GM12891 (cell line): ENCODE data around the gene NKAIN4.

Source experiments
- PAX5 ChIP-seq: IDR thresholded peaks from 2 replicates; pipeline ENCODE4 v1.6.1; 2011; ENCODE audit warnings: low read length, moderate library complexity, mild to moderate bottlenecking; ENCODE audit not compliant: insufficient read depth, severe bottlenecking
- POLR2A ChIP-seq: IDR thresholded peaks from 2 replicates; pipeline ENCODE4 v1.6.1; 2011; ENCODE audit warnings: low read depth, low read length, control low read depth
- POLR2AphosphoS5 ChIP-seq: IDR thresholded peaks from 2 replicates; pipeline ENCODE4 v1.6.1; 2011; ENCODE audit warnings: low read depth, low read length, control low read depth
- POU2F2 ChIP-seq: IDR thresholded peaks from 2 replicates; pipeline ENCODE4 v1.6.1; 2011; ENCODE audit warnings: low read depth, mild to moderate bottlenecking, control low read depth, low read length, moderate library complexity
- SPI1 ChIP-seq: IDR thresholded peaks from 2 replicates; pipeline ENCODE4 v1.6.1; 2011; ENCODE audit warnings: low read depth, low read length, control low read depth
- TAF1 ChIP-seq: IDR thresholded peaks from 2 replicates; pipeline ENCODE4 v1.6.1; 2011; ENCODE audit warnings: low read depth, low read length, control low read depth

- TF ChIP-seq POLR2AphosphoS5 = no peak
- no peak for TF ChIP-seq POLR2A
- no peak for TF ChIP-seq POU2F2
- no peak for TF ChIP-seq SPI1
- no peak for TF ChIP-seq TAF1
- TF ChIP-seq PAX5 = no peak
Observed at GRCh38 chr20:63227260-63227659, 27.0 kb downstream of the NKAIN4 start.
